Measurements from ENCODE around the gene ST3GAL2.
"Not testable (repeated sequence)": the region's sequence is repeated elsewhere in the genome, so short reads cannot be mapped to it uniquely, and the experiment has no call there.

ST3GAL2 gene

DNA sequence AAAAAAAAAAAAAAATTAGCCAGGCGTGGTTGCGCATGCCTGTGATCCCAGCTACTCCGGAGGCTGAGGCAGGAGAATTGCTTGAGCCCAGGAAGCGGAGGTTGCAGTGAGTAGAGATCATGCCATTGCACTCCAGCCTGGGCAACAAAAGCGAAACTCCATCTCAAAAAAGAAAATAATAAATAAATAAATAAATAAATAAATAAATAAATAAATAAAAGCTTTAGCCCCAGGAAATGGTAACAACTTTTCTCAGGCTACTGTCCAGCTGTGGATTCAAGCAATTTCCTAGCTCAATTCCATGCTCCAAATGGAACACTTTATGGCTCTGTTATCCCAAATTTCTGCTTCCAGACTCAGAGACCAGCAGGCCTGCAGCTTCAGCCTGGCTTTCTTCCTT lies 25.3 kb downstream of the ST3GAL2 start:
- not testable (repeated sequence) for DNase-seq

DNA sequence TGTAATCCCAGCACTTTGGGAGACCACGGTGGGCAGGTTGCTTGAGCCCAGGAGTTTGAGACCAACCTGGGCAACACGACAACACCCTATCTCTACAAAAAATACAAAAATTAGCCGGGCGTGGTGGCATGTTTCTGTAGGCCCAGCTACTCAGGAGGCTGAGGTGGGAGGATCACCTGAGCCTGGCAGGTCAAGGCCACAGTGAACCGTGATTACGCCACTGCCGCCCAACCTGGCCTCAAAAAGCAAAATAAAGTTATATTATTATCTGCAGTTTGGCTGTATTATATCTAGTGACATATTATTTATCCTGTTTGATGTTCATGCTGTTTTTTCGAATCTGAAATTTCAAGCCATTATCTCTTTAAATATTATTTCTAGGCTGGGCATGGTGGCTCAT lies 26.5 kb downstream of the ST3GAL2 start:
- no peak for DNase-seq

DNA sequence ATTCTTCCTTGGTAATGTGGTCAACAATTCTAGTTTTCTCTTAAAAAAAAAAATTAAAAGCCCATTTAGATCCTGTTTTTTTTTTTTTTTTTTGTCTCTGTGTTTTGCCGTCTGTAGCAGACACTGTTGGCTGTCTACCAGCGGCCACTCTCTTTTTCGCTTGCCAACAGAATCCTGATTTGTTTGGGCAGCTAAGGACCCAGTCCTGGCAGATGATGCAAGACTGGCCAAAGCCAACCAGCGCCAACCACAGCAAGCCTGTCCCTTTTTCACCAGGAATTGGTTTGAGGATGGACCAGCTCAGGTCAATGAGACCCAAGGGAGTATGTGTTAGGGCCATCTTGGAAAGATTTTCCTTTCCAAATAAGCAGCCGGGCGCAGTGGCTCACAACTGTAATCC lies 28.2 kb downstream of the ST3GAL2 start:
- DNase-seq = no peak

DNA sequence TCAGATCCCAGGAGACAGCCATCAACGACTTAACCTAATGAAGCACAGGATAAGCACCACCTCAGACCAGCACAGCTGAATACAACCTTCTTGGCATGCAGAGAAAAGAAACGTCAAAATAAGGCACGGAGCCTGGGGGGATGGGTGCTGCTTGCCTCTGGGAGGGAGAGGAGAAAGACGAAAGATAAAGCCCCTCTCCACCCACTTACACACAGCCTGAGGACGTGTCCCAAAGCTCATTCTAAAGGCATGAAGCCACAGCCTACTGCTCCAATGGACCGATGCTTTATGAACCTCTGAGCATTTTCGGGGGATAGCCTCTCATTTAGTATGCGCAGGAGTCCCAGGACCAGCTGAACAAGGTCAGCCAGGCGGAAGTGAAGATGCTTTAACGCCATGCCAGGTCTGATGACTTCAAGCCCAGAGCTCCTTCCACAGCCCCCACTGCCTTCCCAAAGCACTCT lies 31.1 kb downstream of the ST3GAL2 start:
- DNase-seq = no peak

DNA sequence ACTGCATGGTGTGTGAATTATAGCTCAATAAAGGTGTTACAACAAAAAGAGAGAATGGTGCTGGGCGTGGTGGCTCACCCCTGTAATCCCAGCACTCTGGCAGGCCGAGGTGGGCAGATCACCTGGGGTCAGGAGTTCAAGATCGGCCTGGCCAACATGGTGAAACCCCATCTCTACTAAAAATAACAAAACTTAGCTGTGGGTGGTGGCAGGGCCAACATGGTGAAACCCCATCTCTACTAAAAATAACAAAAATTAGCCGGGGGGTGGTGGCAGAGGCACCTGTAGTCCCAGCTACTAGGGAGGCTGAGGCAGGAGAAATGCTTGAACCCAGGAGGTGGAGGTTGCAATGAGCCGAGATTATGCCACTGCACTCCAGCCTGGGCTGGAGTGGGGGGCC lies 32.8 kb downstream of the ST3GAL2 start:
- DNase-seq = not testable (repeated sequence)

DNA sequence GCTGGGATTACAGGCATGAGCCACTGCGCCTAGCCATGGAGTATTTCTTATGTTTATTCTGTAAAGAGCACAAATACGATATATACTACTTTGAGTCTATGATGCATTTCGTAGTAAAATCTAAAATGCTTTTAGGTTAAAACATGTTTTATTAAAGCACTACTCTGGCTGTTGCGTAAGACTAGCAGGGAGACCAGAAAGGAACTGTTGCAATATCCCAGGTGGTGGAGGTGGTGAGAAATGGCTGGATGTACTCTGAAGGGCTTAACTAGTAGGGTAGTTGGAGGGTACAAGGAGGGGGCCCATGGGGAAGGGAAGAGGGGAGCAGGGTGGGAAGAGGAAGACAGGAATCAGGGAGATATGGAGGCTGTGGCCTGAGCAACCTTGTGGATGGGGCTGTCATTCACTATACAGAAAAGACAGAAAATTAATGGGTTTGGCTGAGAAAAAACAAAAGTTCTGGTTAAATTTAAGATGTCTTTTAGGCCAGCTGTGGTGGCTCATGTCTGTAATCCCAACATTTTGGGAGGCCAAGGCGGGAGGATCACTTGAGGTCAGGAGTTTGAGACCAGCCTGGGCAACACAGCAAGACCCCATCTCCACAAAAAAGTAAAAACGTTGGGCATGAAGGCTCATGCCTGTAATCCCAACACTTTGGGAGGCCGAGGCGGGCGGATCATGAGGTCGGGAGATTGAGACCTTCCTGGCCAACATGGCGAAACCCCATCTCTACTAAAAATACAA lies 35.8 kb downstream of the ST3GAL2 start:
- no peak for DNase-seq

DNA sequence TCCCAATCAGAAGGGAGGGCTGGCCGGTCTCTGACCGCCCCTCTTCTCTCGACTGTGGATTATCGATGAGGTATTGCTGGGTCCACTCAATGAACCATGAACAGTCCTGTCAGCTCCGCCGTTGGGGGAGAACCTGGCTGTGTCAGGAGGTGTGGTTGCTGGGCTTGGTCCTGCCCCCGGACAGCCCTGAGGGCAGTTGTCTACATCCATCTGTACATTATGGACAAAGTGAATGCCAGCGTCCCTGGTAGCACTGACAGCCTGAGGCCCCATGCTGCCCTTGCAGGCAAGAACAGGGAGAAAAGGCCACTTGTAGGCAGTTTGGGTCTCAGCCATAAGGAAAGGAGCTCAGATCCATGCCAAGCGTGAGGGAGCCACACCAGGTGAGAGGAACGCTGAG lies 38.9 kb downstream of the ST3GAL2 start:
- no peak for DNase-seq

DNA sequence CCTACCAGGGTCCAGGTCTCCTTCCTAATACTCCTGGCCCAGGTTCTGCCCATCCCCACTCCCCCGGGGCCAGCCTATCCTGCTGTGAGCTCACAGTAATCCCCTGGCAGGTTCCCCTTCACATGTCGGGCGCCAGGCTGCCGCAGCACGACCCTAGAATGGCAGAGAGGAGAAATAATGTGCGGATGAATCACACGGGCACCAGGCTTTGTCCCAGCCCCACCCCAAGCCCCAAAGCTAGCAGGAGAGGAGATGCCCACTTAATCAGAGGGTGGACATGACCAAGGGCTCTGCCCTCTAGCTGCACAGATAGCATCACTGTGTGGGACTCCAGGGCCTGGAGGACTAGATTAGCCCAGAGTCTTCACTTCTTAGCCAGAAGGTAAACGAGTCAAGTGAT lies 39.5 kb downstream of the ST3GAL2 start:
- DNase-seq = no peak

DNA sequence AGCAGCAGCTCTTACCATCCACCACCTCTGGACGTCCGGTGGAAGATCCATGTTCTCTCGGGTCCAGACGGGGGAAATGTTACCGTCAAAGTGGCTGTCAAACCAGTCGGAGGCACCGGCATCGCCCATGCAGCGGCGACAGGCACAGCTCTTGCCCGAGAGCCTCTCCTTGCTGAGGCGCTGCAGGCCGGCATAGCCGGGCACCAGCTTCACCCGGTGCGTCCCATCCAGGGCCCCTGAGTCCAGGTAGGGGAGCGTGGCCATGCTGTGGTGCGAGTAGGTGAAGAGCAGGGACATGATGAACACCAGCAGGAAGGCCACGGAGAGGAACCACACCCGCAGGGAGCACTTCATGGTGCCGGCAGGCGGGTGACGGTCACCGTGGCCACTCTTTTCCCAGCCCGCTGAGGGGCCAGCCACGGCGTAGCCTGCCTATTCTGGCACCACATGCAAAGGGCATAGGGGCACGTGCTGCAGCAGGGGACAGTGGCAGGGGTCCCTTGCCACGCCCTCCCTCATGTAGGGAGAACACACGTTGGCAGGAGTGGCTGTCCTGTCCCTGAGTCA lies 40.6 kb downstream of the ST3GAL2 start:
- no peak for DNase-seq

DNA sequence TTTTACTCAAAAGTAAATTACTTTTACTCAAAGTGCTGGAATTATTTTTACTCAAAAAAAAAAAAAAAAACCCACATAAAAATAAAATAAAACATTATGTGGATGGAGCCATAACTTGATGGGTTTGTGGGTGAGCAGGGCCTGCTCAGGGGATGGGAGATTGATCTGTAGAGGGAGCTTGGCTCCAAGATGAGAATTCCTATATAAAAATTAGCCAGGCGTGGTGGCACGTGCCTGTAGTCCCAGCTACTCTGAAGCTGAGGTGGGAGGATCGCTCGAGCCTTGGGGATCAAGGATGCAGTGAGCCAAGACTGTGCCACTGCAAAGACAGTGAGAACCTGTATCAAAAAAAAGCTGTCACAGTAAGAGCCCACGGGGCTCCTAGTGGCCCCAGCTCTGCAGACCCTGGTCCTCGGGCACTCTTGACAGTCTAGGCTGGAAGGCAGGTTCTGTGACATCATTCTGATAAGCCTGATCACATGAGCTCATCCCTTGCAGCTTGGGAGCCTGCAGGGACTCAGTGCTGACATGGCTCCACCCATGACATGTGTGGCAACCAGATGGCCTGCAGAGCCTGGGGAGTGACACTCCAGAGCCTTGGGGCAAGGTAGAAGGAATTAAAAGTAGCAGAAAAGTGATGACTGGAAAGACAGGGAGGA lies 42.5 kb downstream of the ST3GAL2 start:
- no peak for DNase-seq

DNA sequence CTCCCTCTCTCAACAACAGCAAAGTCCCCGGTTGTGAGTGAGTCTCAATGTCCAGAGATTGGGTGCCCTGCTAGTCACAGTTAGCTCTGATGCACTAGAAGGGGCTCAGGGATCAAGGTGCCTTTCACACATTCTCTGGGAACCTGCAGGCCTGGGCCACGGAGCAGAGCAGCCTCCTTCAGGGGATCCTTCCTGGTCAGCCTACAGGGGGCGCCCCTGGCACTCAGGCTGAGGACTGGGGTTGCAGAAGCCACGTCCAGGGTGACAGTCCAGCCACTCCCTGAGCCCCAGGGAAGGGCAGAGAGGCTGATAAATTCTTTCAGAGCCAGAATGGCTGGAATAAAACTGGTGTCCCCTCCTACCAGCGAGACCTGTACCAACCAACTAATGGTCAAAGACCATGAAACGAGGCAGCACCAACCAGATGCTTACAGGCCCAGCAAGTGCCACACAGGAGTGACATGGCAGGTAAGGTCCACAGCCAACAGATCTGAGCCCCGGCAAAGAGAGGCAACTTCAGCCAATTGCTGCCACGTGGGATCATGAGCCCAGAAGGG lies 43.5 kb downstream of the ST3GAL2 start:
- no peak for DNase-seq

DNA sequence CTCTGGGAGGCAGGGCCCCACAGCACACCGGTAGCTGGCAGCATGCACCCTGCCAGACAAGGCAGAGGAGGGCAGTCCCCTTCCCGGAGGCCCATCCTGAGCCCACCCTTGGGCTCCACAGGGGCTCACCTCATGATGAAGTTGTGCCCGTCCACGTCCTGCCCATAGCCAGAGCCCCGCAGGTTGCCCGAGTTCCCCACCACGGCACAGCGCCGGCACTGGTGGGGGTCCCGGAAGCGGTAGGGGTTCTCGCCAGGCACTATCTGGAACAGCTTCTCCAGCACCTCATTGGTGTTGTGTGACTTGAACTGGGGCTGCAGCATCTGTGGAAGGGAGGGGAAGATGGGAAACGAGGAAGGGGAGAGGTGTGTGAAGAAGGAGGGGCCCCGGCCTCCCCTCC lies 44.0 kb downstream of the ST3GAL2 start:
- DNase-seq = no peak

DNA sequence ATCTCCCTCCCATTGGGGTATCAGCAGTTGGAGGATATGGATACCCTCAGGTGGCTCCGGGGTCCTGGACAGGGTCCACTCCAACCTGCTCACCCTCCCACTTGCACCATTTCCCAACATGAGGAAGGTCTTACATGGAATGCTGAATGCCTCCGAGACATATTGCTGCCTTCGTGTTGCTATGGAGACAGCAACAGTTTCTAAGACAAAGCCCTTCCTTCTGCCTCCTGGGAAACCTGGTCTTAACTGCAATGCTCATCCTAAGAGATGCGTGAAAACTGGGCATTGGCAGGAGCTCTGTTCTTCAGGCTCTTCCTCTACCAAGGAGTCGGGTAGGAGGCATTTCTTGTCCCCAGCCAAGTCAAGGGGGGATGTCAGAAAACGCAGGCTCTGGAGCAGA lies 45.2 kb downstream of the ST3GAL2 start:
- DNase-seq = no peak

DNA sequence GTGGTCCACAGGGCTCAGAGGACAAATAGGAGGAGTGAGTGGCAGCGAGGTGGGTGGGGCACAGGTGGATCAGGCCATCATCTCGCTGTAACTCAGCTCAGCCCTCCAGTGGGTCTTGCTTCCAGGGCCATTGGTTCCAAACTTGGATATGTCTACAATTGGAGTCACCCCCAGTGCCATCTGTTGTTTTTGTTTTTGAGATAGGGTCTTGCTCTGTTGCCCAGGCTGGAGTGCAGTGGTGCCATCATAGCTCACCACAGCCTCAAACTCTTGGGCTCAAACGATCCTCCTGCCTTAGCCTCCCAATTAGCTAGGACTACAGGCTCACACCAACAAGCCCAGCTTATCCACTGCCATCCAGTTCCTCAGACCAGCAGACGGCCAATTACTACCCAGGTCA lies 46.3 kb downstream of the ST3GAL2 start:
- no peak for DNase-seq

DNA sequence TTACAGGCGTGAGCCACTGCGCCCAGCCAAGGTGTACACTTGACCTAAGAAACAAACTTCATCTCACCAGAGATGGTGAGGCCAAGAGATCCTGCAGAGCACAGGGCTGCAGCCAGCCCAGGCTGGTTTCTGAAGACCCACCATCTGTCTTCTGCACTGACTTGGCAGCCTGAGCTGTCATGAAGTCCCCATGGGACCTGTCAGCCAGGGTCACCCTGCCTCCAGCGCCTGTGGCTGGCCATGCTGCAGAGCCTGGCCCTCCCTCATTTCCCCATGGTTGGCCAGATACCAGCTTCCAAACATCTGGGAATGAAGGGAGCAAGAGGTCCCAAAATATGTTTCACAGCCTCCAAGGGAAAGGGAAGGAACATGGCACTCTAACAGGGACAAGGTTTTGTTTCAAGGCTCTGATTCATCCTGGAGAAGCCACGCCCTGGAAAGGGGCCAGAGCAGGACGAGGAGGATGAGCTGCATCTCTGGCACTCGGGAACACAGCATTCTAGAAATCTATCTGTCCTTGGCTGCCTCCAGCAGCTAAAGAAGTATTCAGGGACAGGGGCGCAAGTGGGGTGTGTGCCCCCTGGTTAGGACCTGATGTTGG lies 46.9 kb downstream of the ST3GAL2 start:
- no peak for DNase-seq

DNA sequence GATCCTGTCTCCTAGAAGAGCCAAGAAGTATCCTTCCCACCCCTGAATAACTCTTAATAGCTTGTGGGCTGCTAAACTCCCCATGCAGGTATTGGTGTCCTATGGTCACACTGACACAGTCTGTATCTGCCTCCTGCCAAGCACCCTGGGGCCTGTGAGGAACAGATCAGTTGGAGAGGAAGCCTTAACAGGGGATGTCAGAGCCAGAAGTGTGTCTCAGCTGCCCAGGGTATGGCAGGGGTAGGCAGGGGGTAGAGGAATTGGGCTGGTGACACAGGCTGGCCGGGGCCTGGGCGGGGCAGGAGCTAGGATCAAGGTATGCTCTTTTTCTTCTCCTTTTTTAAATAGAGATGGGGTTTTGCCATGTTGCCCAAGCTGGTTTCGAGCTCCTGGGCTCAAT lies 47.5 kb downstream of the ST3GAL2 start:
- DNase-seq = no peak

DNA sequence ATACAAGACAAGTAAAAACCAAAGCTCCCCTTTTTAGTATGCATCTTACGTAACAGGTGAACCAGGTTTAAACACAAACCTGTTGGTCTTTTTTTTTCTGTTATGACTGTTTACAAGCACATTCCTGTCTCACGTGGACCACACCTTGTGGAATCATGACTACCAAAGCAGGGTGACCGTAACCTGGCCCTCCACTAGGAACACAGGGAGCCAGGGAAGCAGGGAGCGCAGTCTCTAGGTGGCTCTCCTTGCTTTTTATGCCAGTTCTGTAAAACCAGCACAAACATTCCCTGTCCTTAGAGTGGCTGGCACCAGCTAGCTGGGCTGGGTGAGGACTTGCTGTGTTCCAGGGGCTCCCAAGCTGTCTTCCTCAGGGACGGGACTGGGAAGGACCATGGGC lies 48.1 kb downstream of the ST3GAL2 start:
- no peak for DNase-seq

DNA sequence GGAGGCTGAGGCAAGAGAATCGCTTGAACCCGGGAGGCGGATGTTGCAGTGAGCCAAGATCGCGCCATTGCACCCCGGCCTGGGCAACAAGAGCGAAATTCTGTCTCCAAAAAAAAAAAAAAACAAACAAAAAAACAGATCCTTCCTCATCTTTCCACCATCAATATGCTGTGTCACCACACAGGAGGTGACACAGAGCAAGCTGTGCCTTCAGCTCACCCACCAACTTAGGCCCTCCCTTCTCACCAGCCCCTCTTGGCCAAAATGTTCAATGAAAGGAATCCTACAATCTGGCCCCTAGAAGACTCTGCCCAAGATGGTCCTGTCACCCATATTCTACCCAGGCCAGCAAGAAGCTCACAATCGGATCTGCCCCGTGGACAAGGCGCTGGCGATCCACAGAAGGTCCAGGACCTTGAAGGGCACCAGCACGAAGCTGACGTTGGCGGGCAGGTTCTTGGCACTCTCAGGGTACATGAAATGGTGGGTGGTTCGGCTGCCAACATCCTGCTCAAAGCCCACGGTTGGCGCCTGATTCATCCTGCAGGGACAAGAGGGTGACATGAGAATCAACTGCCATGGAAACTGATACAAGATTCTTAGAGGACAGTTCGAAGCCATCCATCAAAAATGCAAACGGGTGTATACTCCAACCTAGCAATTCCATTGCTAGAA lies 50.8 kb downstream of the ST3GAL2 start:
- DNase-seq = no peak

DNA sequence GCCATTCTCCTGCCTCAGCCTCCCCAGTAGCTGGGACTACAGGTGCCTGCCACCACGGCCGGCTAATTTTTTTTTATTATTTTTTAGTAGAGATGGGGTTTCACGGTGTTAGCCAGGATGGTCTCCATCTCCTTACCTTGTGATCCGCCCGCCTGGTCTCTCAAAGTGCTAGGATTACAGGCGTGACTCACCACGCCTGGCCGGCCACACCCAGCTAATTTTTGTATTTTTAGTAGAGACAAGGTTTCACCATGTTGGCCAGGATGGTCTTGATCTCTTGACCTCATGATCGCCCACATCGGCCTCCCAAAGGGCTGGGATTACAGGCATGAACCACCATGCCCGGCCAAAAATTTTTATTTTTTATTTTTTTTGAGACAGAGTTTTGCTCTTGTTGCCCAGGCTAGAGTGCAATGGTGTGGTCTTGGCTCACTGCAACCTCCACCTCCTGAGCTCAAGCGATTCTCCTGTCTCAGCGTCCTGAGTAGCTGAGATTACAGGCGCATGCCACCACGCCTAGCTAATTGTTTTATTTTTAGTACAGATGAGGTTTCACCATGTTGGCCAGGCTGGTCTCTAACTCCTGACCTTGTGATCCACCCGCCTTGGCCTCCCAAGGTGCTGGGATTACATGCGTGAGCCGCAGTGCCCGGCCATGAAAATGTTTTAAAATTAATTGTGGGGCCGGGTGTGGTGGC lies 52.5 kb downstream of the ST3GAL2 start:
- not testable (repeated sequence) for DNase-seq

DNA sequence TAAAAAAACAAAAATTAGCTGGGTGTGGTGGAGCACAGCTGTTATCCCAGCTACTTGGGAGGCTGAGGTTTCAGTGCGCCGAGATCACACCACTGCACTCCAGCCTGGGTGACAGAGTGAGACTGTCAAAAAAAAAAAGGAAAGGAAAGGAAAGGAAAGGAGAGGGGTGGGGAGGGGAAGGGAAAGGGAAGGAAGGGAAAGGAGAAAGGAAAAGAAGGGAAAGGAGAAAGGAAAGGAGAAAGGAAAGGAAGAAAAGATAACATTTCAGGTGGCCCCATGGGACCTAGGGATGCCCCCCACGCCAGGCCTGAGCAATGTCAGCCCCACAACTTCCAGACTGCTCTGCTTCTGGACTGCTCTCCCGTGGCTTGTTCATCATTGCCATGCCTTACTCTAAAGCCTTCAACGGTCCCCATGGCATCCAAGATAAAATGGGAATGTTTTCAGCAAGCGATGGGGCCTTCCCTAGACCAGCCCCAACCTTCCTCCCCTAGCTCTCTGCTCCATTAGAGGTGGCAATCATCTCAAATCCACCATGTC lies 55.4 kb downstream of the ST3GAL2 start:
- DNase-seq = no peak

DNA sequence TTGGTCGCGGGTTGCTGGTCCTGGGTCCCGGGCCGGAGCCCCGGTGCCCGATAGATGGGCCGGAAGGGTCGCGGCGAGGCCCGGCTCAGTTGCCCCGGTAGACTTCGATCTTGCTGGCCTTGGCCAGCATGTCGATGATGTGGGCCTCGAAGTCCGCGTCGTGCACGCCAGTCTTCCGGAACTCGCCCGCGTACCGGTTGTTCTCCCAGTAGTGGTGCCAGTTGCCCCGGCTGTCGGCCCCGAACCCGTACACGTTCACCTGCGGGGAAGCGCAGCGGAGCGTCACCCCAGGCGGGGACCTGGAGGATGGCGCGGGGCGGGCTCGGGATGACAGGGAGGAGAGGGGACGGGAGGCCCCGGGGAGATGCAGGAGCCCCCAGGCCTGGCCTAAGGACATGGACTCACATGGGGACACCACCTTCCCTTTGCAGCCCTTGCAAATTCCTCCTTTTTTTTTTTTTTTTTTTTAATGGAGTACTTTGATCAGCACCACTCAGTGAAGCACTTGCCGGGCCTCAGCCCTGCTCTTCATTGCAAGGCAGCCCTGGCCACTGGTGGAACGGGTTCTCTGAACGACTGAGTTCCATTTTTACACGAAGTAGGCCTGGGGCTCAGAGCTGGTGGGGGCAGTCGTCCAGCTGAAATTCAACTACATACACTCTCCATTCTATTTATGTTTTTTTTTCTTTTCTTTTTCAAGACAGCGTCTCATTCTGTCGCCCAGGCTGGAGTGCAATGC lies 57.1 kb downstream of the ST3GAL2 start:
- DNase-seq = no peak

All from NCI-H1092 (cell line).